BJ (cell line): ENCODE measurements around the gene SART1. TPM values are rescaled to one million over a fixed set of nuclear protein-coding genes. Genes with fewer than 3 reads are reported as not detected.
"Not testable (repeated sequence)": the region's sequence is repeated elsewhere in the genome, so short reads cannot be mapped to it uniquely, and the experiment has no call there.

Source experiments
- CTCF ChIA-PET: fragments of 350-600 bp; formaldehyde crosslinking; extraction: SDS; loops from one replicate; lab custom pipeline; 2021; ENCODE audit warnings: antibody characterized with exemption, inconsistent platforms; lab: Yijun Ruan, JAX
- POLR2A ChIA-PET: fragments of 300-600 bp; sonication (Branson Sonifier 250); formaldehyde crosslinking; extraction: SDS; loops from one replicate; lab custom pipeline; 2021; ENCODE audit warnings: antibody characterized with exemption; lab: Charles Lee
- DNase-seq: peaks from one replicate; pipeline ENCODE4 v3.0.0-alpha.2; 2011; ENCODE audit warnings: low read depth
- H3K27me3 ChIP-seq: 2 replicates; pipeline ENCODE4 v1.6.0; 2011; ENCODE audit warnings: low read length; ENCODE audit not compliant: control insufficient read depth, insufficient read depth
- H3K36me3 ChIP-seq: 2 replicates; pipeline ENCODE4 v1.5.1; 2011; ENCODE audit warnings: low read length; ENCODE audit not compliant: control insufficient read depth, insufficient read depth
- H3K4me3 ChIP-seq: 2 replicates; pipeline ENCODE4 v1.5.1; 2011; ENCODE audit warnings: low read depth, mild to moderate bottlenecking, control low read depth, low read length
- polyA plus RNA-seq: library from polyadenylated mRNA; depleted of rRNA; stranded (reverse); fragments of >200 nt; gene quantifications from 2 replicates; pipeline ENCODE4 v1.2.3, GENCODE V29; 2011
- TF ChIP-seq, protein P1 (sequence below): IDR thresholded peaks from 2 replicates; pipeline ENCODE4 v1.5.1; 2011; ENCODE audit warnings: low read depth, mild to moderate bottlenecking, control low read depth, inconsistent platforms, low read length, moderate library complexity; ENCODE audit not compliant: insufficient read depth

Gene SART1
- polyA plus RNA-seq, 1 experiment, result 13.2 TPM

DNA sequence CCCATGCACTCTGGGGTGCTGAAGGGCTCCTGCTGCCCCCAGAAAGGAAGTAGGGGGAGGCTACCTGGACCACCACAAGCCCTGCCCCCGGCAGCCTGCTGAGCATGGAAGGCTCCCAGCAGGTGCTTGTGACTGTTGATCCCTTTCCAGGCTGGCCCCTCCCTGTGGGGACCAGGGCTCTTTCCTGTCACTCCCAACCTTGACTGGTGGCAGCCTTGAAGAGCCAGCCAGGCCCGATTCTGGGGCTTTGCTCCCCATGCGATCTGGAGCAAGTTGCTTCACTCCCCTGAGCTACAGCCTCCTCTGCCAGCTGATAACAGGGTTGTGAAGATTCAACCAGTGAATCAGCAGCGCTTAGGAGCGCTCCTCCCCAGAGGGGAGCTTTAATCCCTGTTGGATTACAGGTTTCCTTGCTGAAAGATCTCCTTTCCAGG lies 45.7 kb downstream of the SART1 start:
- no peak for DNase-seq
- TF ChIP-seq, protein P1, sequence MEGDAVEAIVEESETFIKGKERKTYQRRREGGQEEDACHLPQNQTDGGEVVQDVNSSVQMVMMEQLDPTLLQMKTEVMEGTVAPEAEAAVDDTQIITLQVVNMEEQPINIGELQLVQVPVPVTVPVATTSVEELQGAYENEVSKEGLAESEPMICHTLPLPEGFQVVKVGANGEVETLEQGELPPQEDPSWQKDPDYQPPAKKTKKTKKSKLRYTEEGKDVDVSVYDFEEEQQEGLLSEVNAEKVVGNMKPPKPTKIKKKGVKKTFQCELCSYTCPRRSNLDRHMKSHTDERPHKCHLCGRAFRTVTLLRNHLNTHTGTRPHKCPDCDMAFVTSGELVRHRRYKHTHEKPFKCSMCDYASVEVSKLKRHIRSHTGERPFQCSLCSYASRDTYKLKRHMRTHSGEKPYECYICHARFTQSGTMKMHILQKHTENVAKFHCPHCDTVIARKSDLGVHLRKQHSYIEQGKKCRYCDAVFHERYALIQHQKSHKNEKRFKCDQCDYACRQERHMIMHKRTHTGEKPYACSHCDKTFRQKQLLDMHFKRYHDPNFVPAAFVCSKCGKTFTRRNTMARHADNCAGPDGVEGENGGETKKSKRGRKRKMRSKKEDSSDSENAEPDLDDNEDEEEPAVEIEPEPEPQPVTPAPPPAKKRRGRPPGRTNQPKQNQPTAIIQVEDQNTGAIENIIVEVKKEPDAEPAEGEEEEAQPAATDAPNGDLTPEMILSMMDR, result no peak
- ChIA-PET CTCF (interaction anchor here (0.8 to 7.7 kb wide), 3 partner anchors 16 to 296 kb away, joined by 3 to 48 read pairs (median 4); no protein-coding TSS in a partner anchor), POLR2A (no interaction called here)
- Histone ChIP-seq H3K4me3 (no peak overlapping the region), H3K27me3 (no peaks in the 10 kb centered on the region), H3K36me3 (peaks cover 14% of the 10 kb centered on the region)

DNA sequence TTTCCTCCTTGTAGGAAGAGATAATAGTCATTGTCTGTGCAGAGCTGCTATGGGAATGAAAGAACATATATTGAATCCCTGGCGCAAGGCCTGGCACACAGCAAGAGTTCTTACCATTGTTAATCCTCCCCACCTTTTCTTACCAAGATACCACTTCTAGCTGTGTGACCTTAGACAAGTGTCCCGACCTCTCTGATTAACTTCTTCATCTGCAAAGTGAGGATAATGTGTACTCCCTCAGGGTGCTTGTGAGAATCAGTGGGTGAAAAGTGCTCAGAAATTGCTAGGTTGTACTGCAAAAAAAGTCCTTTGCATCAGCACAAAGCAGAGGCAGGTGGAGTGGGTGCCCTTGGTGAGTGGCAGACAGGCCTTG lies 46.5 kb downstream of the SART1 start:
- TF ChIP-seq, protein P1, result no peak
- H3K4me3 ChIP-seq, result no peak overlapping the region
- POLR2A ChIA-PET, result interaction anchor here (1.1 kb wide), 1 partner anchor 13 kb away, joined by 18 read pairs; no protein-coding TSS in a partner anchor
- H3K36me3 ChIP-seq, result peaks cover 14% of the 10 kb centered on the region
- H3K27me3 ChIP-seq, result no peaks in the 10 kb centered on the region
- DNase-seq, result no peak
- CTCF ChIA-PET, result interaction anchor here (0.8 to 7.7 kb wide), 3 partner anchors 15 to 297 kb away, joined by 4 to 48 read pairs (median 6); no protein-coding TSS in a partner anchor

DNA sequence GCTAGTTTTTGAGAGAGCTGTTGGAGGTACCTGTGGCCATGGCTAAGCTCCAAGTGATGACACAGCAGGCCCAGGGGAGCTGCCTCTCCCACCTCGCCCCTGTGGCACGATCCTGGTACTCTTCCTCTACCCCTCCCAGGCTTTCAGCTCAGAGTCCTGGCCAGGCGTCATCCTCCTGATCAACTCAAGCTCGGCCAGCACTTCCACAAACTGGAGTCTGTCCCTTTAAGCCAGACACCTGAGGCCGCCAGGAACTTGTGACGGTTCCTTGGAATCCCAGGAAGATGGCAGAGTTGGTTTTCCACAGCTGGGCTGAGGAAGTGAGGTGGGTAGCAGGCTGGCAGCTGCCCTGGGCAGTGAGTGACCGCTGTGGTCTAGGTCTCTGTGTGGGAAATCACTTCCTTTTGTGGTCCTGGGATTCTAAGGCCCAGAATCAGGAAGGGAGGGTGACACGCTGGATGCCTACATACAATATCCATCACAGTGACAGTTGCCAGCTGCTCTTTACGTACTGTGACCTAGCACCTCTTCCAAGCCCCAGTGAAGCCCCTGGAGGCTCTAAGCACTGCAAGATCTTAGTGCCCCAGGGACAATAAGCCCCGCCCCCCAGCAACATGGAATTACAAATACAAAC lies 47.1 kb downstream of the SART1 start:
- POLR2A ChIA-PET, result interaction anchor here (1.1 kb wide), 1 partner anchor 12 kb away, joined by 18 read pairs; no protein-coding TSS in a partner anchor
- TF ChIP-seq, protein P1, result no peak
- no peak overlapping the region for H3K4me3 ChIP-seq
- DNase-seq, result no peak
- H3K27me3 ChIP-seq, result no peaks in the 10 kb centered on the region
- peaks cover 12% of the 10 kb centered on the region for H3K36me3 ChIP-seq
- CTCF ChIA-PET, result interaction anchor here (1.5 to 7.7 kb wide), 3 partner anchors 14 to 37 kb away, joined by 3 to 48 read pairs (median 6); no protein-coding TSS in a partner anchor

DNA sequence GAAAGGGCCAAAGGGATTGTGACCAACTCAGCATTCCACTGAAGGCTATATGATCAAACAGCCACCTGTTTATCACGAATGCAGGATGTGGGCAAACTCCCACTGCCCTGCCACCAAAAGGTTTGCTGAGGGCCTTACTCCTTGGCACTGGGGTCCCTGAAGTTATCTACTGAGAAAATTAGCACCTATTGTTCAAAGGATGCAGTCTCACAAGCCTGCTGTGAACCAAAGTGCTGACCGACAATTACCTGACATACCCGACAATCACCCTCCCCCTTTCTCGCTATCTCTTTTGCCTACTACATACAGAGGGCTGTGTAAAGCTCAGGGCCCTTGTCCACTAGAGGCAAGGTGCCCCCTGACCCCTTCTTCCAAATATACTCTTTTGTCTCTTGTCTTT lies 48.5 kb downstream of the SART1 start:
- ChIA-PET CTCF (interaction anchor here (1.5 to 7.7 kb wide), 2 partner anchors 13 to 36 kb away, joined by 3 to 48 read pairs; no protein-coding TSS in a partner anchor), POLR2A (interaction anchor here (0.7 kb wide), 1 partner anchor 120 kb away, joined by 3 read pairs; the partner anchor contains the start of gene CCDC85B)
- not testable (repeated sequence) for H3K4me3 ChIP-seq, H3K27me3 ChIP-seq, DNase-seq, H3K36me3 ChIP-seq

DNA sequence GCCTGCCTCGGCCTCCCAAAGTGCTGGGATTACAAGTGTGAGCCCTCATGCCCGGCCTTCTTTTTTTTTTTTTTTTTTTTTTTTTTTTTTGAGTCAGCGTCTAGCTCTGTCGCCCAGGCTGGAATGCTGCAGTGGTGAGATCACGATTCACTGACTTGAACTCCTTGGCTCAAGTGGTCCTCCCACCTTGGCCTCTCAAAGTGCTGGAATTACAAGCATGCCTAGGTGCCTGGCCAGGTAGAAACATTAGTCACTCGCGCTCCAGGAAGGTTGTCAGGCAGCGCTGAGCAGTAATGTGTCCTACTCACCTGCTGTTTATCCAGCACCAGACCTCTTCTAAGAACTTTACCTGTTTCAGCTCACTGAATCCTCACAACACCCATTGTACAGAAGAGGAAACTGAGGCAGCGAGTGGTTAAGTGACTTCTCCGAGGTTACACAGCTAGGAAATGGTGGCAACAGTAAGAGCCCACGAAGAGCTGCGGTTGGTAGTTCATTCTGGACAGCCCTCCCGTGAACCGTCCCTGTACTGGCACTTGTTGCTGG lies 49.8 kb downstream of the SART1 start:
- CTCF ChIA-PET, result interaction anchor here (1.1 to 7.7 kb wide), 3 partner anchors 12 to 127 kb away, joined by 4 to 48 read pairs (median 4); no protein-coding TSS in a partner anchor
- Histone ChIP-seq H3K27me3 (no peaks in the 10 kb centered on the region), H3K36me3 (0 out of 2 replicates have a peak, but pooled peaks cover under 1% of the 10 kb centered on the region), H3K4me3 (no peak overlapping the region)
- POLR2A ChIA-PET, result interaction anchor here (0.6 to 1.0 kb wide), 2 partner anchors 11 to 278 kb away, joined by 5 to 12 read pairs; partner anchors contain the start of gene YIF1A
- DNase-seq, result no peak
- TF ChIP-seq, protein P1, result no peak
